Liver (tissue), 9 donors: ENCODE data around the gene MRPL40. TPM values are rescaled to one million over a fixed set of nuclear protein-coding genes. Genes with fewer than 3 reads are reported as not detected.

Experiments used
- DNase-seq: peaks from one replicate; pipeline ENCODE4 v3.0.0-alpha.2; 2017; ENCODE audit warnings: low spot score
- H3K27ac ChIP-seq, 2 donors: one replicate each; pipeline ENCODE4 v1.7.0; 2013; ENCODE audit warnings: inconsistent platforms in 2 of 2, low read length in 2 of 2, control low read depth in 1 of 2, low read depth in 1 of 2, mild to moderate bottlenecking in 1 of 2
- H3K27me3 ChIP-seq, 4 donors: one replicate each; pipeline versions ENCODE4 v1.6.1 to v1.7.0; 2013; ENCODE audit warnings: low read length in 3 of 4, inconsistent platforms in 1 of 4, mild to moderate bottlenecking in 1 of 4, moderate library complexity in 1 of 4; ENCODE audit not compliant: control insufficient read depth in 4 of 4, insufficient read depth in 4 of 4
- H3K36me3 ChIP-seq, 4 donors: one replicate each; pipeline versions ENCODE4 v1.6.1 to v1.7.0; 2013; ENCODE audit warnings: low read length in 3 of 4, mild to moderate bottlenecking in 3 of 4, low read depth in 1 of 4, moderate library complexity in 1 of 4; ENCODE audit not compliant: control insufficient read depth in 4 of 4, insufficient read depth in 3 of 4
- H3K4me1 ChIP-seq, 4 donors: one replicate each; pipeline versions ENCODE4 v1.6.1 to v1.7.0; 2013; ENCODE audit warnings: low read length in 3 of 4, mild to moderate bottlenecking in 3 of 4, moderate library complexity in 1 of 4; ENCODE audit not compliant: control insufficient read depth in 4 of 4, insufficient read depth in 4 of 4
- H3K4me3 ChIP-seq, 3 donors: one replicate each; pipeline versions ENCODE4 v1.6.1 to v1.7.0; 2013; ENCODE audit warnings: low read length in 3 of 3, control low read depth in 1 of 3, low read depth in 1 of 3, mild to moderate bottlenecking in 1 of 3
- H3K9ac ChIP-seq, 2 donors: one replicate each; pipeline ENCODE4 v1.7.0; 2013; ENCODE audit warnings: low read length in 2 of 2, mild to moderate bottlenecking in 2 of 2, moderate library complexity in 2 of 2, control low read depth in 1 of 2, low read depth in 1 of 2
- H3K9me3 ChIP-seq, 4 donors: one replicate each; pipeline versions ENCODE4 v1.6.1 to v1.7.0; 2013; ENCODE audit warnings: low read length in 3 of 4; ENCODE audit not compliant: control insufficient read depth in 4 of 4
- ATF3 ChIP-seq: IDR thresholded peaks from 2 replicates; pipeline ENCODE4 v1.6.1; 2016; ENCODE audit warnings: antibody characterized with exemption
- CTCF ChIP-seq: fragments of 150-350 bp; IDR thresholded peaks from 2 replicates; pipeline ENCODE4 v1.5.1; 2017; ENCODE audit warnings: improper control_type of control experiment, low read depth, low read length; ENCODE audit not compliant: missing input control
- EGR1 ChIP-seq, 2 donors: IDR thresholded peaks; 2 replicates each; pipeline ENCODE4 v1.6.1; 2016 to 2018; ENCODE audit warnings: antibody characterized with exemption in 2 of 2, low read depth in 2 of 2
- FOXA1 ChIP-seq: IDR thresholded peaks from 2 replicates; pipeline ENCODE4 v1.6.1; 2016; ENCODE audit warnings: antibody characterized with exemption
- FOXA2 ChIP-seq: IDR thresholded peaks from 2 replicates; pipeline ENCODE4 v1.6.1; 2016; ENCODE audit warnings: antibody characterized with exemption
- GABPA ChIP-seq, 2 donors: IDR thresholded peaks in 1 of 2; conservative IDR thresholded peaks in 1 of 2; 2 replicates each; pipeline ENCODE4 v1.6.1; 2016; ENCODE audit warnings: antibody characterized with exemption in 2 of 2, mild to moderate bottlenecking in 1 of 2, moderate library complexity in 1 of 2
- HNF4A ChIP-seq, 2 donors: conservative IDR thresholded peaks; 2 replicates each; pipeline ENCODE4 v1.6.1; 2016; ENCODE audit warnings: antibody characterized with exemption in 2 of 2, mild to moderate bottlenecking in 2 of 2
- HNF4G ChIP-seq: IDR thresholded peaks from 2 replicates; pipeline ENCODE4 v1.6.1; 2016; ENCODE audit warnings: antibody characterized with exemption
- JUND ChIP-seq, 2 donors: IDR thresholded peaks; 2 replicates each; pipeline ENCODE4 v1.6.1; 2016; ENCODE audit warnings: antibody characterized with exemption in 2 of 2
- MAX ChIP-seq: IDR thresholded peaks from 2 replicates; pipeline ENCODE4 v1.6.1; 2016; ENCODE audit warnings: antibody characterized with exemption
- NR2F2 ChIP-seq: IDR thresholded peaks from 2 replicates; pipeline ENCODE4 v1.6.1; 2016; ENCODE audit warnings: antibody characterized with exemption
- RAD21 ChIP-seq, 2 donors: IDR thresholded peaks; 2 replicates each; pipeline ENCODE4 v1.6.1; 2016; ENCODE audit warnings: antibody characterized with exemption in 2 of 2, mild to moderate bottlenecking in 2 of 2
- REST ChIP-seq: IDR thresholded peaks from 2 replicates; pipeline ENCODE4 v1.6.1; 2016; ENCODE audit warnings: antibody characterized with exemption, mild to moderate bottlenecking
- RXRA ChIP-seq, 2 donors: IDR thresholded peaks; 2 replicates each; pipeline ENCODE4 v1.6.1; 2017 to 2018; ENCODE audit warnings: antibody characterized with exemption in 2 of 2, mild to moderate bottlenecking in 1 of 2
- SP1 ChIP-seq: IDR thresholded peaks from 2 replicates; pipeline ENCODE4 v1.6.1; 2018; ENCODE audit warnings: antibody characterized with exemption, mild to moderate bottlenecking
- TAF1 ChIP-seq: conservative IDR thresholded peaks from 2 replicates; pipeline ENCODE4 v1.6.1; 2016; ENCODE audit warnings: antibody characterized with exemption, mild to moderate bottlenecking
- YY1 ChIP-seq: IDR thresholded peaks from 2 replicates; pipeline ENCODE4 v1.6.1; 2016; ENCODE audit warnings: antibody characterized with exemption, mild to moderate bottlenecking
- WGBS: extraction: QIAGEN DNeasy Blood & Tissue Kit; methylation state at CpG from one replicate; pipeline ENCODE4 v1.1.7; 2013; 5-methylcytosine and 5-hydroxymethylcytosine counted together
- polyA plus RNA-seq, 2 donors: library from polyadenylated mRNA; stranded (reverse) in 1 of 2; unstranded in 1 of 2; fragments of 200-250 nt in 1 of 2; fragments of >200 nt in 1 of 2; fragmentation: Nextera tagmentation in 1 of 2; extraction: Ambion mirVana in 1 of 2; gene quantifications; one replicate each; pipeline versions ENCODE4 v1.2.1 to v1.2.3, GENCODE V29; 2013 to 2015
- total RNA-seq, 2 donors: library from RNA; depleted of rRNA; stranded (reverse); fragments of >200 nt; gene quantifications; one replicate each; pipeline ENCODE4 v1.2.3, GENCODE V29; 2014
- TF ChIP-seq, protein P1 (sequence below): IDR thresholded peaks from 2 replicates; pipeline ENCODE4 v1.6.1; 2016; ENCODE audit warnings: antibody characterized with exemption
- donor health status: healthy.
- donor health status: healthy.
- donor health status: healthy.
- donor health status: healthy.
- donor health status: healthy.

Gene MRPL40
- total and polyA plus RNA-seq, 4 donors = 11.3 to 52.0 (median 27.7) TPM

DNA sequence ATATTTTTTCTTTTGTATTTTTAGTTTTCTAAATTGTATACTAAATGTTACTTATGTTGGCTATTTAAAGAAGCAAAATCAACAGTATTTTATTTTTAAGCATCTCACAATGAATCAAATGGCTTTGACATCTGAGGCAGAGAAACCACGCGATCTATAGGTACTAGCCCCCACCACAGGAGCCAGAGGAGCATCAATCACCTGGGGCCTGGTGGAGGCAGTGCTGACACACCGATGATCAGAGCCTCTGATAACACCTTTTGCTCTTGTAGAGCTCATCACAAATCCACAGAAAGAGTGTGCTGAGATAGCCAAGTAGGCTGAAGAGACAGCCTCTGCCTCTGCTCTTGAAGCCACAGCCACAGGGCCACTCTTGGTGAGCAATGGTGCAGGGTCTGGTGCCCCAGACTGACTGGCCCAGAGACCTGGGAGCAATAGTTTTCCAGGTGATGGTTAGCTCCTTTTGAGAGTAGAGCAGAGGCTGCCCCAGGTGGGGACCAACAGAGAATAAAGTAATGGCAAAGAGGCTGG lies 26.0 kb upstream of the MRPL40 start:
- no peaks in the 10 kb centered on the region for H3K27me3 ChIP-seq
- no peak overlapping the region for H3K4me3 ChIP-seq
- peaks cover 11 to 54% (median 33%) of the 10 kb centered on the region in 4 donors for H3K36me3 ChIP-seq
- no peaks in the 10 kb centered on the region for H3K9me3 ChIP-seq
- peaks cover 0 to 10% (median 6%) of the 10 kb centered on the region in 4 donors for H3K4me1 ChIP-seq
- H3K27ac ChIP-seq = no peak overlapping the region
- no peak overlapping the region for H3K9ac ChIP-seq
- DNase-seq = no peak
- 94% methylated on average over 3 of the region's 3 CpGs for WGBS
- no peak for TF ChIP-seq MAX
- no peak for TF ChIP-seq SP1
- no peak for TF ChIP-seq RAD21 (IDR thresholded peaks at IDR 0.05)
- no peak for TF ChIP-seq TAF1
- TF ChIP-seq EGR1 (IDR thresholded peaks at IDR 0.05; ENCODE audit: low read depth in 2 of 2) = no peak
- TF ChIP-seq HNF4G = no peak
- TF ChIP-seq JUND (IDR thresholded peaks at IDR 0.05) = no peak
- TF ChIP-seq HNF4A (conservative IDR thresholded peaks at IDR 0.05) = no peak
- no peak for TF ChIP-seq YY1
- TF ChIP-seq NR2F2 = no peak
- TF ChIP-seq GABPA (IDR thresholded peaks at IDR 0.05 in 1 of 2, conservative IDR thresholded peaks at IDR 0.05 in 1 of 2) = no peak
- TF ChIP-seq, protein P1, sequence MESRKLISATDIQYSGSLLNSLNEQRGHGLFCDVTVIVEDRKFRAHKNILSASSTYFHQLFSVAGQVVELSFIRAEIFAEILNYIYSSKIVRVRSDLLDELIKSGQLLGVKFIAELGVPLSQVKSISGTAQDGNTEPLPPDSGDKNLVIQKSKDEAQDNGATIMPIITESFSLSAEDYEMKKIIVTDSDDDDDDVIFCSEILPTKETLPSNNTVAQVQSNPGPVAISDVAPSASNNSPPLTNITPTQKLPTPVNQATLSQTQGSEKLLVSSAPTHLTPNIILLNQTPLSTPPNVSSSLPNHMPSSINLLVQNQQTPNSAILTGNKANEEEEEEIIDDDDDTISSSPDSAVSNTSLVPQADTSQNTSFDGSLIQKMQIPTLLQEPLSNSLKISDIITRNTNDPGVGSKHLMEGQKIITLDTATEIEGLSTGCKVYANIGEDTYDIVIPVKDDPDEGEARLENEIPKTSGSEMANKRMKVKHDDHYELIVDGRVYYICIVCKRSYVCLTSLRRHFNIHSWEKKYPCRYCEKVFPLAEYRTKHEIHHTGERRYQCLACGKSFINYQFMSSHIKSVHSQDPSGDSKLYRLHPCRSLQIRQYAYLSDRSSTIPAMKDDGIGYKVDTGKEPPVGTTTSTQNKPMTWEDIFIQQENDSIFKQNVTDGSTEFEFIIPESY = no peak
- no peak for TF ChIP-seq FOXA1
- no peak for TF ChIP-seq CTCF
- no peak for TF ChIP-seq ATF3

DNA sequence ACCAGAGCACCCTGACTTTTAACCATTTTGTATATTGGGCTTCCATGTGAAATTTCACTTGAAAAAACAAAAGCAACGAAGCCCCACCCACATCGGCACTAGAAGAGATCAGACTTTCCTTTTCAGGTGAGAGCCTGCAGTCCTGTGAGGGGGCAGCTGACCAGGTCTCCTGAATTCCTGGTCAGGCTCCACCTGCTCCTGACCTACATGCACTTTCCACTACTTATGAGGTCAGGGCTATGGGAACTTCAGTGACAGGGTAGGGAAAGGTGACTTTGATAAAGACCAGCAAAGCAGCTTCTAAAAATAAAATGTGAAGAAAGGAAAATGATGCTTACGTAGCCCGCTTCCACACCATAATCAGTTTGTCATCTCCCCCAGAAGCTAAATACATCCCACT lies 25.5 kb upstream of the MRPL40 start:
- Histone ChIP-seq H3K27me3 (no peaks in the 10 kb centered on the region), H3K4me3 (no peak overlapping the region), H3K9me3 (no peaks in the 10 kb centered on the region), H3K4me1 (peaks cover 0 to 10% (median 6%) of the 10 kb centered on the region in 4 donors), H3K36me3 (peaks cover 11 to 52% (median 33%) of the 10 kb centered on the region in 4 donors), H3K27ac (no peak overlapping the region), H3K9ac (no peak overlapping the region)
- WGBS = 96% methylated on average over 4 of the region's 4 CpGs
- DNase-seq = no peak
- TF ChIP-seq MAX = no peak
- no peak for TF ChIP-seq SP1
- TF ChIP-seq HNF4A (conservative IDR thresholded peaks at IDR 0.05) = no peak
- TF ChIP-seq RXRA (IDR thresholded peaks at IDR 0.05) = no peak
- no peak for TF ChIP-seq TAF1
- TF ChIP-seq FOXA2 = no peak
- TF ChIP-seq NR2F2 = no peak
- TF ChIP-seq RAD21 (IDR thresholded peaks at IDR 0.05) = no peak
- TF ChIP-seq, protein P1 = no peak
- TF ChIP-seq HNF4G = no peak
- no peak for TF ChIP-seq GABPA (IDR thresholded peaks at IDR 0.05 in 1 of 2, conservative IDR thresholded peaks at IDR 0.05 in 1 of 2)
- TF ChIP-seq YY1 = no peak
- no peak for TF ChIP-seq JUND (IDR thresholded peaks at IDR 0.05)
- no peak for TF ChIP-seq EGR1 (IDR thresholded peaks at IDR 0.05; ENCODE audit: low read depth in 2 of 2)
- TF ChIP-seq CTCF = no peak
- no peak for TF ChIP-seq REST
